Nucleus accumbens (tissue), 56 donors: Measurements from ENCODE around the gene RNF130.

ENCODE experiments used
- DNase-seq, 56 donors: peaks; one replicate each; lab custom pipeline; 2025; lab: John Stamatoyannopoulos, UW

The RNF130 gene

DNA sequence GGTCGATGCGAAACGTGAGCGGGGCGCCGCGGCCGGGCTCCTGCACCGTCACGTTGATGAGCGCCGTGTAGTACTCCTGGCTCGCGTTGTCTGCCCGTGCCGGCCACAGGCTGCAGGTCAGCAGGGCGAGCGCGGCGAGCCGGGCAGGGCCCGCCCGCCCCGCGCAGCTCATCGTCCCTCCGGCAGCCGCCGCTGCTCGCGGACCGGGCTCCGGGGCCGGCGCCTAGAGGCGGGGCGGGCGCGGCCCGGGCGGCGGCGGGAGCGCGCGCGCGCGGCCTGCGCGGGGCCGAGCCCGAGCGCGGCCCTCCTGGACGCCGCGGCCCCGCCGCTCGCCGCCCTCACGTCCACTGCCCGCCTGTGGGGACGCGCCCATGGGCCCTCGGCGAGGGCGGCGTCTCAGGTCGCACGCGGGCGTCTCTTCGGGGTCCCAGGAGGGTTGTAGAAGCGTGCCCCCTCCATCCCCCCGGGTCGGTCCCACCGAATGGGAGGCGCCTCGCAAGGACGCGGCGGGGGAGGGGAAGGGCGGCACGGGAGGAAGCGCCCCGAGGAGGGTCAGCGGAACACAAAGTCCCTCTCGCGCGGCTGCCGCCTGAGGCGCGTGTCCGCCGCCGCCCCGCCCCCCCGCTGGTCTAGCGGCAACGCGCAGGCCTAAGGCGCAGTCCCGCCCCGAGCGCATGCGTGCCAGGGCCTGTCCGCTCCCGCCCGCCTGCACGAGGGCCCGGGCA is at the start of gene RNF130:
TSS of gene RNF130 (minus strand) at position 229 of the 725 bp plus-strand sequence. CDS start at position 172, 57 bp downstream.
- peak in 55 of 56 donors; percentile 37 to 94 (median 84) for DNase-seq

DNA sequence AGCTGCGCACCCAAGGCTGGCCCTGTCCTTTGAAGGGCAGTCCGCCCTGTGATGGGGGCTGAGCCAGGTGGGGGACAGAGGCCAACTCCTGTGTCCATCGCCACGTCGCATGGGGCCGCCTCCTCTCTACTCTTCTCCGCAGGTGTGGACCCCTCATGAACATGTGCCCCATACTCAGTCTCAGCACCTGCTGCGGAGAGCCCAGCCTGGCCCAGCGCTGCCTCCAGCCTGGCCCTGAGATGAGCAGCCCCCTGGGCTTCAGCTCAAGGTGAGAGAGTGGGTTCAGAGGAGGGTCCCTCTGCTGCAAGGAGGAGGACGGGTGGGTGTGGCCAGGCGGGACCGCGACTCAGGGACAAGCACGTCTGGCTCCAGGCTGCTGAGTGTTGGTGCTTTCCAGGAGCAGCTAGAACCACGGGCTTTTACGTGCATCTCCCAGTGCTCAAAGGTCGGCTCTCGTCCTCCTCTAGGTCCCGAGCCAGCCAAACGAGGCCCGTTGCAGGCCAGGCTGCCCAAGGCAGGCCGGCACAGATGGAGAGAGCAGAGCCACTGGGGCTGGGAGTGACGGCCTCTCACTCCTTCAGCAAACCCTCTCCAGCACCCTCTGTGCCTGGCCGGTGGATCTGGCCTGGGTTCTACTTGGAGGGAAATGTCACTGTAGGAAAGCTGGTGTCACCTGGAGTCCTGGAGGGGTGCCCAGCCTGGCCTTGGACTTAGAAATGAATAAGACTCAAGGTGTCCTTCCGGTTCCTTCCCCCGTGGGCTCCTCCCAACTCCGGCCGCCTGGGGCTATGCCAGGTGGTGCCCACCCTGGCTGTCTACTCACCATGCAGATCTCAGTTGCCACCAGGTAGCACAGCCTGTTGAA is 48.9 kb upstream of the RNF130 start:
- DNase-seq: no peak

GRCh38 chr5:180119903-180120236 is 48.3 kb upstream of the RNF130 start:
- no peak for DNase-seq

DNA sequence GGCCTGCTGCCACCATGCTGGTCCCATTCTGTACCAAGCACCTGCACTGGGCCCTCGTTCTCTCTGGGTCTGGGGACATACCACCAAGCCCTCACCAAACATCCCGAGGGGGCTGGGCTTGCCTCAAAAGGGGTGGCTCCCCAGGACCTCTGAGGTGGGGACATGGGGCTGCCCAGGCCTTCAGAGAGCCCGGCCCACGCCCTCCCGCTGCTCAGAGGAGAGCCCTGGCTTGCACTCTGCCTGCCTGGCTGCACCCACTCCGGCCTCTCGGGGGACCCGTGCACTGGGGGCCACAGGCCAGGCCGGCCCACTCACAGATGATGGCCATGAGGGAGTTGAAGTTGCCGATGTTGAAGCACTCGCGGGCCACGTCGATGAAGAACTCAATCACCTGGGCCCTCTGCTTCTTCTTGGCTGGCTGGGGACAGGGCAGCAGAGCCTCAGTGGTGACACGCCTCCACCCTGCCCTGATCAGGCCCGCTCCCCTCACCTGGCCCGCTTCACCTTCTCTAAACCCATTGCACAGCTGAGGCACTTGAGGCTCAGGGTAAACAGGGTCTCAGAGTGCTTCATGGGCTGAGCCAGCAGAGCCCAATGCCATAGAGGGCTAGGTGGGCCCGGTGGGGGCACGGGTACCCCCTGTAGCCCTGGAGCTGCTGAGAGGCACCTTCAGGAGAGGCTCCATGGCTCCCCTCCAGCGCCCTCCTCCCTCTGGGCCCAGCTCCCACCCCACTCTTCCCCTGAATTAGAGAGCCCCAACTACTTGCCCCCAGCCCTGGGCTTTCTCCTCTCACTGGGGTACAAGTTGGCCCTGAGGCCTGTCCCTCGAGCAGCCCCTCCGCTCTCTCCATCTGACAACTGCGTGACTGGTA is 47.7 kb upstream of the RNF130 start:
- no peak for DNase-seq

- no peak for DNase-seq
These were observed 46.8 kb upstream of the RNF130 start for GRCh38 chr5:180118391-180118791.

DNA sequence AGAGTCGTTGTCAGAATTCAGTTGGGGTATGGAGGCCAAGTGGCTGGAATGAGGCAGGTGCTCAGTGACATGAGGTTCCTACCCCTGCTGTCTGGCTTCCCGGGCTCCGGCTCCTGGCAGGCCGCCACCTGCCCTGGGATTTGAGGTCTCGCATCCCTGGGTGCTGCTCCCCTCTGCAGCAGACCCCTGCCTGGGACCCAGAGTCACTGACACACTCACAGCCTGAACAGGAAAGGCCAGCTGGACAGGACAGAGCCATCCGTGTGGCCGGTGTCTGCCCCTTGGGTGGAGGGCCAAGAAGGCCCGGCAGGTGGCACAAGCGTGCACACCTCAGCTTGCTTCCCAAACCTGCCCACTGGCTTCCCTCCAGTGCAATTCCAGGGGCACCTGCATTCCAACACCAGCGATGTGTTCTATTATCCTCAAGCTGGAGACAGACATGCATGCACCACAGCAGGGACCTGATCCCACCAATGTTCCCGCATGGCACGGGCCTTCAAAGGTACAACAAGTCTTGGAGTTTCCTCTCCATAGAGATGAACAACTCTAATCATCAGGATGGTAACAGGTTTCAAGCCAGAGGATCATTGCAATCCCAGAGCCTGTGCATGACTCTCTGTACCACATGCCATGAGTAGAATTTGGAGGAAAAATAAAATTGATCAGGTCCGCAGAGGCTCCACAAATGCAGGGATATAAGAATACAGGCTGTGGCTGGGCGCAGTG is 45.6 kb upstream of the RNF130 start:
- DNase-seq: no peak

DNA sequence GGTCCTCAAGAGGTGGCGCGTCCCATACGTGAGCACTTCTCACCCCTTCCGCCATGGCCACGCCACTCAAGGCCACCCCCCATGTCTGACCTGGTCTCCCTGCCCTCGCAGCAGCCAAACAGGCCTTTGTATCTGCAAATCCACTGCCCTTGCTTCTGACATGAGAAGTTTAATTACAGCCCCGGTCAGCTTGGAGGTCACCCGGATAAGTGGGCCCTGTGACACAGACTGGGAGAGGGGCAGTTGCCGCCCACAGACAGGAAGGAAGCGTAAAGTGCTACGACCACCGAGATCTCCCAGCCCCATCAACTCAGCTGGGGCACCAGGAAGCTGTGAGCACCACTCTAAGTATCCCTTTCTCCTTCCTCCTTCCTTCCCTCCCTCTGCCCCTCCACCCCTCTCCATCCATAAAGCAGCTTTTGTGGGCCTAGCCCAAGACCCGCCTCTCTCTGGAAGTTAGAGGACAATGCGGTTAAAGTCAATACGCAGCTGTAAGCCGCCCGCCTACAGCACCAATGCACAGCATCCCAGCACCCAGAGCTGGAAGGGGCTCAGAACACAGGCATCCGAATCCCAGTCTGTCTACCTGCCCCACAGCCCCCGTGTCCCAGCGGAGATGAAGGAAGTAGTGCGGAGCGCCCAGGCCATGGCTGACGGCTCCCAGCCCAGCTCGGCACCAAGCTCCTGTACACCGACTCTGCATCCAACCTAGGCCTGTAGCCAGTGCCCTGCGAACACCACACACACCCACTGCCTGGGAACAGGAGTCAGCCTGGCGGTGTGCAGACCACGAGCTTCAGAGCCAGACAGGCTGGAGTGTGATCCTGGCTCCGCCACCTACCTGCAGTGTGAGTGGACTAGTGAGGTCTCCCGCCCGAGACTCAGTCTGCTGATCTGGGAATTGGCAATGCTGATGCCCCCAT is 44.8 kb upstream of the RNF130 start:
- DNase-seq: no peak

- DNase-seq: no peak
These were observed 43.9 kb upstream of the RNF130 start for GRCh38 chr5:180115326-180116076.

- no peak for DNase-seq
These were observed 42.9 kb upstream of the RNF130 start for GRCh38 chr5:180114304-180115003.

GRCh38 chr5:180113660-180114303 is 42.2 kb upstream of the RNF130 start:
- no peak for DNase-seq

DNA sequence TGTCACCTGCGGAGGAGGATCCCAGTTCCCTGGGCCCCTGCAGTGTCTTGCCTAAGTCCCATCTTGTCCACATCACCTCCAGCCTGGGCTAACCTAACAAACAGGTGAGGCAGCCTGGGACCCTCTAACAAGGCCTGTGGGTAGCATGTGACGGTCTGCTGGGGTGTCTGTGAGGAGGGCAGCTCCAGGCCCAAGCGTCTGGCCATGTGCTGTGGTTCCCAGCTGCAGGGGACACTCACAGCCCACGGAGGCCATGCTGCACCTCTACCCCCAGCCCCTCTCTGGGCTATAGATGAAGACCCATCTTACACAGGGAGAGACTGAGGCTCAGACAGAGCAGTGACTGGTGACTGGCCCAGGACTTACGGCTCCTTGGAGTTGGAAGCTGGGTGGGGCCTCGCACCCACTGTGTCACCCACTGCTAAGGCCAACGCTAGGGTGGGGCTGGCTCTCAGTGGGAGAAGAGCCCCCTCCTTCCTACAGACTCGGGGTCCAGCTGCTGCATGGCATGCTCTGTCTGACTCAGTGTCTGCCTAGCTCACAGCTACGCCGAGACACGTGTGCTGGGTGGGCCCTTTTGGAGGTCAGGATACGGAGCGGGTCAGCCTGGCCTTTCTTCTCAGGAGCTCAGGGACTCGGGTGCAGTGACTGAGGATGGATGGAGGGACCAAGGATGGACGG is 40.8 kb upstream of the RNF130 start:
- no peak for DNase-seq

DNA sequence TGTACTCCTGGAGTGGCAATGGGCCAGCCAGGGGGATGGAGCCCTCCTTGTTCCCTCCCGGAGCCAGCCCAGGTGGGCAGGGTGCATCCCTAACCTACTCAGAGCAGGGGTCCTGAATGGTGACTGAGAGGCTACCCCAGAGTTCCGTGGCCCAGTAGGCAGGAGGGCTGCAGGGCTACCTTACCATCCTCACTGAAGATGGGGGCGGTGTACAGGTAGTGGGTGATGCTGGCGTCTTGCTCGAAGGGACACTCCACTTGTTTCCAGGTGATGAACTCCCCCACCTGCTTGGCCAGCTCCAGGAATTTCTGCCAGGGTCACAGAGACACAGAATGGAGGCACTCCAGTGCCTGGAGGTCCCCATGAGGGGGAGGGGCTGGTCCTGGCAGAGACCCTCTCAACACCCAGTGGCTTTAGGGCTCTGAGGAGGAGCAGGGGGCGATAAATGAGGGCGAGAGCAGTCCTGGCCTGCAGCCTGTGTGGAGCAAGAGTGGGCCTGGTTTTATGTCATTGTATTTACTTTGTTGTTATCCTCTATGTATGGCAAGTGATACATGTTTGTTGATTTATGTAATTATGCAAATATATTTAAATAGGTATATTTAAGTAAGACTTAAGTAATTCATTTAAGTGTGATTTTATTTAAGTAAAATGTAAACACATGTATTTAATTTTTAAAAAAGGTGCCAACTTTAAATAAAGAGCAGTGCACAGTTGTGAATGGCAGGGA is 39.9 kb upstream of the RNF130 start:
- no peak for DNase-seq

DNA sequence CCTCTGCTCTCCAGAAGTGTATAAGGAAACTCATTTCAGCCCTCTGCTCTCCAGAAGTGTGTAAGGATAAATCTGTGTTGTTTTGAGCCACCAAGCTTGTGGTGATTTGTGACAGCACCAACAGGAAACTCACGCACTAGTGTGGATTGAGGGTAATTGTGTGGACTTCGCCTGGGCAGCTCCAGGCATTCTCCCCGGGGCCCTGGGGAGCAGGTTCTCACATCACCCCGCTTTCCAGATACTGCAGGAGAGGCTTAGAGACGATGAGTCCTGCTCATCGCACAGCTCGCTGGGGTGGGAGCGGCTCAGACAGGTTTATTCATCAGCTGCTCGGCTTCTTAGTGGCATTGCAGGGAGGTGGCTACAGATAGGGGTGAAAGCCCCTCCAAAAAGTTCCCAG is 38.4 kb upstream of the RNF130 start:
- DNase-seq: no peak

DNA sequence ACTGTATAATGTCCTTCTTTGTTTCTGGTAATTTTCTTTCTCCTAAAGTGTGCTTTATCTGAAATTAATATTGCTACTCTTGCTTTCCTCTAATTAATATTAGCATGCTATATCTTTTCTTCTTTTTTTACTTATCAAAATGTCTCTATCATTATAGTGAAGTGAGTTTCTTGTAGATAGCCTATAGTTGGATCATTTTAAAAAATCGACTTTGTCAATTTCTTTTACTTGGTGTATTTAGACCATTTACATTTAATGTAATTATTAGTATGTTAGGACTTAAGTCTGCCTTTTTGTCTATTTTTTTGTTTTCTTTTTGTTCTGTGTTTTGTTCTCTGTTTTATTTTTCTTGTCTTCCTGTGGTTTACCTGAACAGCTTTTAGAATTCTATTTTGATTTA is 35.4 kb upstream of the RNF130 start:
- DNase-seq: no peak

DNA sequence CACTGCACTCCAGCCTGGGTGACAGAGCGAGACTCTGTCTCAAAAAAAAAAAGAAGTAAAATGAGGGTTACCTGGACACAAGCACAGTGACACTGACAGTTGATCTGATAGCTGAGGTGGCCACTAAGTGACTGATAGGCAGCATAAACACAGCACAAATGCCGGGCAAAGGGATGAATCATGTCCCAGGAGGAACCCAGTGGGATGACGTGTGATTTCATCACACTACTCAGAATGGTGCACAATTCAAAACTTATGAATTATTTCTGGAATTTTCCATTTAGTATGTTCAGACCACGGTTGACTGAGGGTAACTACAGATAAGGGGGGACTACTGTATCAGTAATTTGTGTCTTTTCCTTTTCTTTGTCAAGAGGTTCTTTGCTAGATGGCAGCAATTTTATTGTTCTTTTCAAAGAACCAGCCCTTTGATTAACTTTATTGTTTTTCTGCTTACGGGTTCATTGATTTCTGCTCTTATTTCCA is 34.3 kb upstream of the RNF130 start:
- no peak for DNase-seq

DNA sequence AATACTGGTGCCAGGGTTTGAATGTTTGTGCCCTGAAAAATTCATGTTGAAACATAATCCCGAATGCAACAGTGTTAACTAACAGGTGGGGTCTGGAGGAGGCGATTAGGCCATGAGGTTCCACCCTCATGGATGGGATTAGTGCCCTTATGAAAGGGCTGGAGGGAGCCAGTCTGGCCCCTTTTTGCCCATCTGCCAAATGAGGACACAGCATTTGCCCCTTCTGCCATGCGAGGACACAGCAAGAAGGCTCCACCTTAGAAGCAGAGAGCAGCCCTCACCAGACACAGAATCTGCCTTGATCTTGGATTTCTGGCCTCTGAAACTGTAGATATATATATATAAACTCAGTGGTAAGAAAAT is 32.6 kb upstream of the RNF130 start:
- no peak for DNase-seq
